Thyroid gland (tissue), 4 donors: Measurements from ENCODE around the gene TRUB2.

ENCODE experiments used
- CTCF ChIP-seq, 6 experiments: fragments of 200-600 bp in 3 of 6; fragments of 450-650 bp in 3 of 6; sonication (generic) in 3 of 6; IDR thresholded peaks; one replicate each; pipeline ENCODE4 v1.5.1; 2016 to 2019; ENCODE audit warnings: antibody characterized with exemption in 6 of 6, mild to moderate bottlenecking in 2 of 6, inconsistent platforms in 1 of 6, moderate library complexity in 1 of 6
- POLR2A ChIP-seq, 2 donors: fragments of 450-650 bp; IDR thresholded peaks; one replicate each; pipeline ENCODE4 v1.6.1; 2017; ENCODE audit warnings: antibody characterized with exemption in 2 of 2, mild to moderate bottlenecking in 2 of 2, moderate library complexity in 1 of 2

- TF ChIP-seq POLR2A (IDR thresholded peaks at IDR 0.05) (no peak), CTCF (IDR thresholded peaks at IDR 0.05) (no peak)
Observed at GRCh38 chr9:128335161-128335560, 12.9 kb upstream of the TRUB2 start.
